Measurements from ENCODE around the gene SUZ12.
"Not testable (repeated sequence)": the region's sequence is repeated elsewhere in the genome, so short reads cannot be mapped to it uniquely, and the experiment has no call there.

Gene SUZ12

DNA sequence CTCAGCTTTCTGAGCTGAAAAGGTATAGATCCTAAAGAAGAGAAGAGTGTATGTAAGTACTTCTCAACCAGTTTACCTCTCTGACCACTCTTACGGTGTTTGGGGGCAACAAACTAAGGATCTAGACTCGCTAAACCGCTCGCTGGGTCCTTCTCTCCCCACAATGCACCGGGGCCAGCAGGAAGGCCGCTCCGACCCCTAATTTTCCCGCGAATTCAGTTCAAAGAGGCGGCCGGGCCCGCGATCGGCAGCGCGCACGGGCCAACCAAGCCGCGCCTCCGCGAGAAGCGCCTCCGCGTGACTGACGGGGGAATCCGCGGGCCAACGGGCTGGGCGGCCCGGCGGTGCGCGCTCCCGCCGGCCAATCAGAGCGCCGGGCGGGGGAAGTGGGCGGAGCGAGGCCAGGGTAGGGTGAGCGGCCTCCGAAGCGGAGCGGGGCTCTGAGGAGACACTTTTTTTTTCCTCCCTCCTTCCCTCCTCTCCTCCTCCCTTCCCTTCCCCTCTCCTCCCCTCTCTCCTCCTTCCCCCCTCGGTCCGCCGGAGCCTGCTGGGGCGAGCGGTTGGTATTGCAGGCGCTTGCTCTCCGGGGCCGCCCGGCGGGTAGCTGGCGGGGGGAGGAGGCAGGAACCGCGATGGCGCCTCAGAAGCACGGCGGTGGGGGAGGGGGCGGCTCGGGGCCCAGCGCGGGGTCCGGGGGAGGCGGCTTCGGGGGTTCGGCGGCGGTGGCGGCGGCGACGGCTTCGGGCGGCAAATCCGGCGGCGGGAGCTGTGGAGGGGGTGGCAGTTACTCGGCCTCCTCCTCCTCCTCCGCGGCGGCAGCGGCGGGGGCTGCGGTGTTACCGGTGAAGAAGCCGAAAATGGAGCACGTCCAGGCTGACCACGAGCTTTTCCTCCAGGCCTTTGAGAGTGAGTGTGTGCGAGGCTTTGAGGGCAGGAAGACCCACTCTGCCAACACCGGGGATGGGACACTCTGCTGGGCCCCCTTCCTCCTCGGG, at the start of gene SUZ12:
TSS of gene SUZ12 (plus strand) at position 393 of the 995 bp plus-strand sequence. CDS start at position 633, 240 bp downstream.
- Histone ChIP-seq H3K4me1 (peaks cover 0 to 16% (median 5%) of the 10 kb centered on the region in 4 donors), H3K36me3 (peaks cover 0 to 15% (median 0%) of the 10 kb centered on the region in 3 donors), H3K27ac (peak within 1 kb of the TSS; percentile 93 to 95), H3K4me3 (peak within 1 kb of the TSS; percentile 96 to 98)
- H3K27me3 ChIP-seq; intact Hi-C loops (cut with DNase I; ENCODE audit: low total_unique reads); H3K9me3 ChIP-seq: not testable (repeated sequence)
- peak; percentile 76 to 92 for DNase-seq

GRCh38 chr17:31888124-31888523, 48.7 kb upstream of the SUZ12 start:
- Histone ChIP-seq H3K36me3 (peaks cover 81 to 99% (median 90%) of the 10 kb centered on the region in 3 donors), H3K27me3 (no peaks in the 10 kb centered on the region), H3K9me3 (no peaks in the 10 kb centered on the region), H3K4me3 (no peak overlapping the region), H3K4me1 (no peaks in the 10 kb centered on the region), H3K27ac (no peak overlapping the region)
- TF ChIP-seq CTCF (IDR thresholded peaks at IDR 0.05), result no peak
- DNase-seq, result peak; percentile 38 to 45
- intact Hi-C loops (cut with DNase I; ENCODE audit: low total_unique reads), result no loop called here

- no peak for DNase-seq
- no peaks in the 10 kb centered on the region for H3K27me3 ChIP-seq
- intact Hi-C loops (cut with DNase I; ENCODE audit: low total_unique reads), result loop anchor here (5.0 to 10.0 kb wide), 3 partner anchors 44 to 466 kb away; partner anchors contain the start of gene COPRS
- TF ChIP-seq CTCF (IDR thresholded peaks at IDR 0.05), result no peak
- H3K4me1 ChIP-seq, result peaks cover 0 to 22% (median 12%) of the 10 kb centered on the region in 4 donors
- H3K27ac ChIP-seq, result peak overlapping the region; percentile 70 to 78
- H3K4me3 ChIP-seq, result peak overlapping the region; percentile 76 to 78
- H3K9me3 ChIP-seq, result no peaks in the 10 kb centered on the region
- peaks cover 20 to 32% (median 25%) of the 10 kb centered on the region in 3 donors for H3K36me3 ChIP-seq
Measured at GRCh38 chr17:31900877-31901276, 35.9 kb upstream of the SUZ12 start.

- Histone ChIP-seq H3K27me3 (no peaks in the 10 kb centered on the region), H3K4me1 (peaks cover 0 to 27% (median 16%) of the 10 kb centered on the region in 4 donors), H3K4me3 (no peak overlapping the region), H3K9me3 (no peaks in the 10 kb centered on the region), H3K27ac (no peak overlapping the region), H3K36me3 (peaks cover 17 to 18% (median 17%) of the 10 kb centered on the region in 3 donors)
- DNase-seq, result no peak
- intact Hi-C loops (cut with DNase I; ENCODE audit: low total_unique reads), result loop anchor here (5.0 to 10.0 kb wide), 3 partner anchors 45 to 468 kb away; partner anchors contain the start of gene COPRS
- TF ChIP-seq CTCF (IDR thresholded peaks at IDR 0.05), result no peak
Measured at GRCh38 chr17:31902693-31903092, 34.1 kb upstream of the SUZ12 start.

DNA sequence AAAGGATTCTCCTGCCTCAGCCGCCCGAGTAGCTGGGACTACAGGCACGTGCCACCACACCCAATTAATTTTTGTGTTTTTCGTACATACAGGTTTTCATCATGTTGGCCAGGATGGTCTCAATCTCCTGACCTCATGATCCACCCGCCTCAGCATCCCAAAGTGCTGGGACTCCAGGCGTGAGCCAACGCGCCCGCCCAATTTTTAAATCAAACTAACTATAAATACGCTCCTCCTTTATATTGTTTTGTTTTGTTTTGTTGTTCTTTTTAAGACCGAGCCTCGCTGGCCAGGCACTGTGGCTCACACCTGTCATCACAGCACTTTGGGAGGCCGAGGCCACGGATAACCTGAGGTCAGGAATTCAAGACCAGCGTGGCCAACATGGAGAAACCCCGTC, 33.4 kb upstream of the SUZ12 start:
- H3K4me3 ChIP-seq, result no peak overlapping the region

More for the DNA sequence above, 33.4 kb upstream of the SUZ12 start:
- H3K36me3 ChIP-seq, result peaks cover 10 to 11% (median 10%) of the 10 kb centered on the region in 3 donors
- H3K27me3 ChIP-seq, result no peaks in the 10 kb centered on the region
- H3K27ac ChIP-seq, result no peak overlapping the region
- H3K9me3 ChIP-seq, result no peaks in the 10 kb centered on the region
- no peak for TF ChIP-seq CTCF (IDR thresholded peaks at IDR 0.05)
- DNase-seq, result no peak
- intact Hi-C loops (cut with DNase I; ENCODE audit: low total_unique reads), result loop anchor here (5.0 to 10.0 kb wide), 3 partner anchors 46 to 469 kb away; partner anchors contain the start of gene COPRS
- H3K4me1 ChIP-seq, result peaks cover 0 to 34% (median 22%) of the 10 kb centered on the region in 4 donors
